ENCODE measurements around the gene ANKRD13C.

The ANKRD13C gene

GRCh38 chr1:70265946-70266345 is 88.6 kb downstream of the ANKRD13C start:
- no peak overlapping the region for H3K27ac ChIP-seq (ENCODE audit: extremely low read depth, low read depth, low read length)
- ChIA-PET POLR2A (no interaction called here), CTCF (no interaction called here)
- no peaks in the 10 kb centered on the region for H3K4me1 ChIP-seq (ENCODE audit: control insufficient read depth, insufficient read depth, low read length)
- peaks cover 4 to 25% of the 10 kb centered on the region in 2 experiments; a peak in 2 of 3 replicates for H3K36me3 ChIP-seq (ENCODE audit: control insufficient read depth in 2 of 2, insufficient read depth in 1 of 2, low read length in 2 of 2)
- no peak overlapping the region for H3K4me3 ChIP-seq (ENCODE audit: low read depth, low read length)
- TF ChIP-seq SCRT2 (tag by site-specific recombination; IDR thresholded peaks at IDR 0.05) (0 out of 2 replicates have a peak, but pooled peaks have one; percentile 17), PRDM6 (tag by site-specific recombination; IDR thresholded peaks at IDR 0.05) (no peak), ZNF621 (tag by site-specific recombination; IDR thresholded peaks at IDR 0.05) (no peak), ZNF510 (tag by site-specific recombination; IDR thresholded peaks at IDR 0.05; ENCODE audit: insufficient replicate concordance) (no peak), OVOL3 (tag by site-specific recombination; IDR thresholded peaks at IDR 0.05) (no peak), REPIN1 (tag by site-specific recombination; IDR thresholded peaks at IDR 0.05; ENCODE audit: low read depth) (no peak), ZNF707 (tag by site-specific recombination; IDR thresholded peaks at IDR 0.05) (no peak), OSR2 (tag by site-specific recombination; IDR thresholded peaks at IDR 0.05) (no peak)
- H3K9me3 ChIP-seq (ENCODE audit: control insufficient read depth, insufficient read depth, low read depth, low read length): no peaks in the 10 kb centered on the region

GRCh38 chr1:70264839-70265238 is 89.7 kb downstream of the ANKRD13C start:
- CTCF ChIA-PET: no interaction called here
- no peak for TF ChIP-seq CTCF (tag by site-specific recombination; IDR thresholded peaks at IDR 0.05)
- no peak for TF ChIP-seq YY1 (tag by site-specific recombination; IDR thresholded peaks at IDR 0.05)
- no peak for TF ChIP-seq ZNF248 (tag by site-specific recombination; IDR thresholded peaks at IDR 0.05)
- no peak for TF ChIP-seq PRDM1 (tag by site-specific recombination; IDR thresholded peaks at IDR 0.05)
- TF ChIP-seq ZNF2 (tag by site-specific recombination; IDR thresholded peaks at IDR 0.05): no peak
- no peak for TF ChIP-seq SP3 (tag by site-specific recombination; IDR thresholded peaks at IDR 0.05)
- TF ChIP-seq ZFP69B (tag by site-specific recombination; IDR thresholded peaks at IDR 0.05): no peak
- TF ChIP-seq ZNF645 (tag by site-specific recombination; IDR thresholded peaks at IDR 0.05): no peak
- TF ChIP-seq BCL11A (tag by site-specific recombination; IDR thresholded peaks at IDR 0.05; ENCODE audit: low read depth): no peak
- no peak for TF ChIP-seq HIC1 (tag by site-specific recombination; IDR thresholded peaks at IDR 0.05)
- TF ChIP-seq SETDB1 (IDR thresholded peaks at IDR 0.05; ENCODE audit: insufficient read length, low read length): no peak
- TF ChIP-seq ZNF704 (tag by site-specific recombination; IDR thresholded peaks at IDR 0.05): no peak
- no peak for TF ChIP-seq ZNF398 (tag by site-specific recombination; IDR thresholded peaks at IDR 0.05)
- H3K27ac ChIP-seq (ENCODE audit: extremely low read depth, low read depth, low read length): no peak overlapping the region
- peaks cover 4 to 28% of the 10 kb centered on the region in 2 experiments; a peak in 2 of 3 replicates for H3K36me3 ChIP-seq (ENCODE audit: control insufficient read depth in 2 of 2, insufficient read depth in 1 of 2, low read length in 2 of 2)
- no peaks in the 10 kb centered on the region for H3K9me3 ChIP-seq (ENCODE audit: control insufficient read depth, insufficient read depth, low read depth, low read length)
- no peaks in the 10 kb centered on the region for H3K4me1 ChIP-seq (ENCODE audit: control insufficient read depth, insufficient read depth, low read length)
- POLR2A ChIA-PET: interaction anchor here (0.5 kb wide), 1 partner anchor 58 kb away, joined by 3 read pairs; no protein-coding TSS in a partner anchor
- H3K4me3 ChIP-seq (ENCODE audit: low read depth, low read length): no peak overlapping the region
